ENCODE measurements around the gene WFIKKN2. TPM values are rescaled to one million over a fixed set of nuclear protein-coding genes. Genes with fewer than 3 reads are reported as not detected.

Gene WFIKKN2
- total and polyA plus RNA-seq, 2 of the 4 experiments (the other 2 are of a cell fraction) = 0.02 TPM; not detected in 1

DNA sequence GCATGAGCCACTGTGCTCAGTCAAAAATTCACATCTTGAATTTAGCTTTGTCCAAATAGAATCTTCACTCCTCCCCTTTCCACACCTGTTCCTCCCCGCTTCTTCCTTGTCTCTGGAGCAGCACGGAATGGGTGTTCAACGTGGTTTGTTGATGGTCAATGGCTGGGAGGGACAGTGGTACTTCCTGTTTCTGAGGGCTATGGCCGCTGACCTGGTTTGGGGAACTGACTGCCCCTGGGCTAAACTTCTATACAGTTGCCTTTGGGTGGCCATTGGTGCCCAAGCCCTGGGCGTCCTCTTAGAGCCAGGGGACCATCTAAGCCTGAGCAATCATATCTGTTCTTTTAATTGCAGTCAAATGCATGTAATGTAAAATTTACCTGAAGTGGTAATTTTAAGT is 19.1 kb upstream of the WFIKKN2 start:
- no peak overlapping the region for H3K4ac ChIP-seq (ENCODE audit: low read depth, low read length)
- no peak overlapping the region for H3K18ac ChIP-seq (ENCODE audit: low read depth, low read length)
- H3K27ac ChIP-seq (ENCODE audit: insufficient read depth, low read length) = no peak overlapping the region
- H3K9ac ChIP-seq (ENCODE audit: low read depth, low read length) = no peak overlapping the region
- ChIA-PET CTCF (interaction anchor here (0.8 to 1.1 kb wide), 3 partner anchors 12 to 32 kb away, joined by 3 to 4 read pairs (median 4); no protein-coding TSS in a partner anchor), POLR2A (ENCODE audit: unreplicated experiment) (interaction anchor here (0.6 kb wide), 1 partner anchor 137 kb away, joined by 8 read pairs; no protein-coding TSS in a partner anchor)
- no TSS peak for BruUV-seq (replicated peaks)
- TF ChIP-seq, protein P1, sequence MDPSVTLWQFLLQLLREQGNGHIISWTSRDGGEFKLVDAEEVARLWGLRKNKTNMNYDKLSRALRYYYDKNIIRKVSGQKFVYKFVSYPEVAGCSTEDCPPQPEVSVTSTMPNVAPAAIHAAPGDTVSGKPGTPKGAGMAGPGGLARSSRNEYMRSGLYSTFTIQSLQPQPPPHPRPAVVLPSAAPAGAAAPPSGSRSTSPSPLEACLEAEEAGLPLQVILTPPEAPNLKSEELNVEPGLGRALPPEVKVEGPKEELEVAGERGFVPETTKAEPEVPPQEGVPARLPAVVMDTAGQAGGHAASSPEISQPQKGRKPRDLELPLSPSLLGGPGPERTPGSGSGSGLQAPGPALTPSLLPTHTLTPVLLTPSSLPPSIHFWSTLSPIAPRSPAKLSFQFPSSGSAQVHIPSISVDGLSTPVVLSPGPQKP (IDR thresholded peaks at IDR 0.05; ENCODE audit: borderline replicate concordance, low read depth, low read length) = no peak
- TF ChIP-seq, protein P2, sequence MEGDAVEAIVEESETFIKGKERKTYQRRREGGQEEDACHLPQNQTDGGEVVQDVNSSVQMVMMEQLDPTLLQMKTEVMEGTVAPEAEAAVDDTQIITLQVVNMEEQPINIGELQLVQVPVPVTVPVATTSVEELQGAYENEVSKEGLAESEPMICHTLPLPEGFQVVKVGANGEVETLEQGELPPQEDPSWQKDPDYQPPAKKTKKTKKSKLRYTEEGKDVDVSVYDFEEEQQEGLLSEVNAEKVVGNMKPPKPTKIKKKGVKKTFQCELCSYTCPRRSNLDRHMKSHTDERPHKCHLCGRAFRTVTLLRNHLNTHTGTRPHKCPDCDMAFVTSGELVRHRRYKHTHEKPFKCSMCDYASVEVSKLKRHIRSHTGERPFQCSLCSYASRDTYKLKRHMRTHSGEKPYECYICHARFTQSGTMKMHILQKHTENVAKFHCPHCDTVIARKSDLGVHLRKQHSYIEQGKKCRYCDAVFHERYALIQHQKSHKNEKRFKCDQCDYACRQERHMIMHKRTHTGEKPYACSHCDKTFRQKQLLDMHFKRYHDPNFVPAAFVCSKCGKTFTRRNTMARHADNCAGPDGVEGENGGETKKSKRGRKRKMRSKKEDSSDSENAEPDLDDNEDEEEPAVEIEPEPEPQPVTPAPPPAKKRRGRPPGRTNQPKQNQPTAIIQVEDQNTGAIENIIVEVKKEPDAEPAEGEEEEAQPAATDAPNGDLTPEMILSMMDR (conservative IDR thresholded peaks at IDR 0.05; ENCODE audit: low read depth, low read length) = no peak
- TF ChIP-seq, protein P3, sequence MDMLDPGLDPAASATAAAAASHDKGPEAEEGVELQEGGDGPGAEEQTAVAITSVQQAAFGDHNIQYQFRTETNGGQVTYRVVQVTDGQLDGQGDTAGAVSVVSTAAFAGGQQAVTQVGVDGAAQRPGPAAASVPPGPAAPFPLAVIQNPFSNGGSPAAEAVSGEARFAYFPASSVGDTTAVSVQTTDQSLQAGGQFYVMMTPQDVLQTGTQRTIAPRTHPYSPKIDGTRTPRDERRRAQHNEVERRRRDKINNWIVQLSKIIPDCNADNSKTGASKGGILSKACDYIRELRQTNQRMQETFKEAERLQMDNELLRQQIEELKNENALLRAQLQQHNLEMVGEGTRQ (IDR thresholded peaks at IDR 0.05; ENCODE audit: low read depth, low read length) = no peak
- TF ChIP-seq MAFK (IDR thresholded peaks at IDR 0.05; ENCODE audit: low read depth, low read length) (no peak), RCOR1 (IDR thresholded peaks at IDR 0.05; ENCODE audit: insufficient replicate concordance, low read length) (no peak), SMC3 (IDR thresholded peaks at IDR 0.05; ENCODE audit: low read depth, low read length) (no peak), RFX5 (IDR thresholded peaks at IDR 0.05; ENCODE audit: low read depth, low read length) (no peak), CHD1 (IDR thresholded peaks at IDR 0.05; ENCODE audit: low read depth, low read length) (no peak), MXI1 (IDR thresholded peaks at IDR 0.05; ENCODE audit: borderline replicate concordance, low read depth, low read length) (no peak), RAD21 (IDR thresholded peaks at IDR 0.05; ENCODE audit: low read length) (no peak), POLR2A (IDR thresholded peaks at IDR 0.05; ENCODE audit: low read depth, low read length) (no peak), FOS (IDR thresholded peaks at IDR 0.05; ENCODE audit: low read depth, low read length) (no peak), MAZ (IDR thresholded peaks at IDR 0.05; ENCODE audit: borderline replicate concordance, low read depth, low read length) (no peak), BHLHE40 (IDR thresholded peaks at IDR 0.05; ENCODE audit: low read depth, low read length) (no peak), CEBPB (IDR thresholded peaks at IDR 0.05; ENCODE audit: low read depth, low read length) (no peak)
- H2BK5ac ChIP-seq (ENCODE audit: low read depth, low read length, poor library complexity, severe bottlenecking) = no peak overlapping the region
- H3K14ac ChIP-seq (replicated peaks; ENCODE audit: low read depth, low read length) = no peak overlapping the region
- 100% methylated on average over 1 of the region's 5 CpGs; no CpG with 5 or more reads in 1 of the 2 experiments for WGBS, 2 experiments (ENCODE audit: extremely low coverage in 2 of 2, insufficient read length in 1 of 2)
- no peak overlapping the region for H3K4me2 ChIP-seq (ENCODE audit: low read depth, low read length)
- H4K20me1 ChIP-seq (ENCODE audit: insufficient read depth, low read length) = no peaks in the 10 kb centered on the region
- H2AFZ ChIP-seq (replicated peaks; ENCODE audit: low read length, poor library complexity) = no peak overlapping the region
- no peak overlapping the region for H4K91ac ChIP-seq (ENCODE audit: insufficient read depth, low read depth, low read length)
- no peaks in the 10 kb centered on the region for H3K9me3 ChIP-seq (ENCODE audit: control insufficient read depth, insufficient read depth, low read length)
- H2AK9ac ChIP-seq (replicated peaks; ENCODE audit: low read depth, low read length, poor library complexity) = no peak overlapping the region
- ATAC-seq (ENCODE audit: low read depth) (no peak), DNase-seq (no peak)
- no peaks in the 10 kb centered on the region for H3K79me1 ChIP-seq (ENCODE audit: low read depth in 1 of 2, low read length in 2 of 2)
- no peak overlapping the region for H3K4me3 ChIP-seq (ENCODE audit: insufficient read depth, low read depth, low read length)
- H3K9me1 ChIP-seq (ENCODE audit: insufficient read depth, low read length) = no peaks in the 10 kb centered on the region
- H3K4me1 ChIP-seq (ENCODE audit: control insufficient read depth, insufficient read depth, low read length) = no peaks in the 10 kb centered on the region
- no peak overlapping the region for H2BK20ac ChIP-seq (ENCODE audit: low read depth, low read length)
- no peak overlapping the region for H3K23ac ChIP-seq (ENCODE audit: low read depth, low read length)
- intact Hi-C loops (cut with micrococcal nuclease) = no loop called here
- no peak overlapping the region for H3K56ac ChIP-seq (ENCODE audit: extremely low read depth, insufficient read depth, low read length)
- no peak overlapping the region for H4K8ac ChIP-seq (ENCODE audit: low read depth in 2 of 2, low read length in 2 of 2)
- H4K5ac ChIP-seq (ENCODE audit: low read depth, low read length) = no peak overlapping the region
- H2BK120ac ChIP-seq (ENCODE audit: low read depth, low read length) = no peak overlapping the region
- dilution Hi-C loops (cut with HindIII; ENCODE audit: low sequenced_read_pairs, unreplicated experiment) = no loop called here
- H3K36me3 ChIP-seq (ENCODE audit: control insufficient read depth, insufficient read depth, low read length) = no peaks in the 10 kb centered on the region
- H3K27me3 ChIP-seq (ENCODE audit: control insufficient read depth, insufficient read depth, low read length) = peaks cover 37% of the 10 kb centered on the region
- no peak overlapping the region for H2BK15ac ChIP-seq (ENCODE audit: low read depth, low read length)
- in situ Hi-C loops (cut with MboI; ENCODE audit: low sequenced_read_pairs) = no loop called here
- no peak overlapping the region for H2AK5ac ChIP-seq (ENCODE audit: low read depth, low read length)

Data from IMR-90 (cell line).